Stomach (tissue), 9 donors: ENCODE measurements around the gene SPRY1. TPM values are rescaled to one million over a fixed set of nuclear protein-coding genes. Genes with fewer than 3 reads are reported as not detected.
A peak's percentile ranks its signal among the peaks of the same experiment; 100 is the strongest.

Source experiments
- DNase-seq, 2 donors: peaks; one replicate each; pipeline versions ENCODE4 v3.0.0 to v3.0.0-alpha.2; 2013 to 2019
- H3K27ac ChIP-seq, 5 donors: fragments of 200-600 bp in 4 of 5; sonication (generic) in 4 of 5; one replicate each; pipeline ENCODE4 v1.5.1; 2013 to 2019; ENCODE audit warnings: mild to moderate bottlenecking in 1 of 5, moderate library complexity in 1 of 5
- H3K27me3 ChIP-seq, 3 donors: fragments of 200-600 bp; sonication (generic); one replicate each; pipeline ENCODE4 v1.5.1; 2017 to 2019; ENCODE audit warnings: mixed run types in 1 of 3
- H3K36me3 ChIP-seq, 4 donors: fragments of 200-600 bp; sonication (generic); 1 replicate in 3 of 4; 2 replicates in 1 of 4; pipeline ENCODE4 v1.5.1; 2016 to 2019
- H3K4me1 ChIP-seq, 4 donors: fragments of 200-600 bp; sonication (generic); one replicate each; pipeline ENCODE4 v1.5.1; 2016 to 2019
- H3K4me3 ChIP-seq, 4 donors: fragments of 200-600 bp; sonication (generic) in 3 of 4; one replicate each; pipeline ENCODE4 v1.5.1; 2016 to 2019; ENCODE audit warnings: mild to moderate bottlenecking in 1 of 4
- H3K9me3 ChIP-seq, 4 donors: fragments of 200-600 bp; sonication (generic); one replicate each; pipeline ENCODE4 v1.5.1; 2016 to 2019
- CTCF ChIP-seq, 7 experiments: fragments of 450-650 bp in 4 of 7; fragments of 200-600 bp in 3 of 7; sonication (generic) in 3 of 7; IDR thresholded peaks; one replicate each; pipeline ENCODE4 v1.5.1; 2016 to 2019; ENCODE audit warnings: antibody characterized with exemption in 7 of 7, control low read depth in 2 of 7, mild to moderate bottlenecking in 1 of 7
- EP300 ChIP-seq: sonication (generic); formaldehyde crosslinking; IDR thresholded peaks from one replicate; pipeline ENCODE4 v1.6.1; 2017; ENCODE audit warnings: antibody characterized with exemption
- POLR2A ChIP-seq, 4 donors: fragments of 450-650 bp; IDR thresholded peaks; one replicate each; pipeline ENCODE4 v1.6.1; 2016; ENCODE audit warnings: antibody characterized with exemption in 4 of 4, control low read depth in 2 of 4, mild to moderate bottlenecking in 1 of 4, moderate library complexity in 1 of 4
- POLR2AphosphoS5 ChIP-seq, 3 donors: sonication (generic); formaldehyde crosslinking; IDR thresholded peaks; one replicate each; pipeline ENCODE4 v1.6.1; 2016; ENCODE audit warnings: antibody characterized with exemption in 3 of 3
- WGBS, 5 donors: extraction: QIAGEN DNeasy Blood & Tissue Kit in 3 of 5; methylation state at CpG; one replicate each; pipeline versions ENCODE4 v1.1.5 to v1.1.7; 2013 to 2018; 5-methylcytosine and 5-hydroxymethylcytosine counted together
- intact Hi-C: fragments of 100-400 bp; cut with DNase I; formaldehyde crosslinking; loops from one replicate; pipeline ENCODE4 v1.15.1; 2023; ENCODE audit warnings: low total_unique reads
- polyA plus RNA-seq, 3 donors: library from polyadenylated mRNA; stranded (reverse); fragments of 200-250 nt; gene quantifications; one replicate each; pipeline ENCODE4 v1.2.3, GENCODE V29; 2013
- total RNA-seq, 5 donors: library from RNA; depleted of rRNA; stranded (reverse); fragments of >200 nt; gene quantifications; one replicate each; pipeline versions ENCODE4 v1.1.0 to v1.2.3, GENCODE V29; 2014 to 2016
- donor health status: healthy with polysubstance abuse.
- donor health status: Bipolar disorder and iron deficiency.
- donor health status: healthy.

Gene SPRY1
- total and polyA plus RNA-seq, 8 donors = 15.7 to 85.2 (median 49.3) TPM

- Histone ChIP-seq H3K4me3 (no peak overlapping the region), H3K36me3 (no peaks in the 10 kb centered on the region), H3K9me3 (no peaks in the 10 kb centered on the region), H3K27me3 (no peaks in the 10 kb centered on the region), H3K4me1 (peaks cover 0 to 35% (median 14%) of the 10 kb centered on the region in 4 donors), H3K27ac (no peak overlapping the region)
- TF ChIP-seq EP300 (no peak), POLR2AphosphoS5 (IDR thresholded peaks at IDR 0.05) (peak in 1 of 3 donors; percentile 64), POLR2A (IDR thresholded peaks at IDR 0.05) (no peak), CTCF (IDR thresholded peaks at IDR 0.05) (no peak)
- WGBS, 5 donors = 37 to 64% (median 49%) methylated on average over 7 of the region's 7 CpGs
- intact Hi-C loops = no loop called here
- DNase-seq = peak in 1 of 2 donors; percentile 49
These were observed 47.0 kb upstream of the SPRY1 start for GRCh38 chr4:123349421-123350190.

DNA sequence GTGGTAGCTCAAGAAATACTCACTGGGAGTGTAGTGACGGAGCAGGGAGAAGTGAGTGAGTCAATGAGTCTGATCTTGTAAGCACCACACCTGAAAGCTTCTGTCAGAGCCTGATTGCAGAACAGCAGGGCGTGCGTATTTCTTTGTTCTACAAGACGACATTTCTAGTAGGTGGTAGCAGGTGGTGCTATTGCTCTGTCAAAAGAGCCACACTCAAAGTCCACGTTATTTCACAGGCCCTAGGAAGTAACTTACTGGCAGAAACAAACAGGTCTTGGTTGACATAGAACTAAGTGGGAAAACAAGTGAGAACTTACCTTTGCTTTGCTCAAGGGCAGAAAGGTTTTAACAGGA is 46.4 kb upstream of the SPRY1 start:
- DNase-seq = peak; percentile 54 to 92
- intact Hi-C loops = no loop called here
- H3K27me3 ChIP-seq = no peaks in the 10 kb centered on the region
- H3K4me3 ChIP-seq = no peak overlapping the region
- peaks cover 0 to 29% (median 11%) of the 10 kb centered on the region in 4 donors for H3K4me1 ChIP-seq
- H3K36me3 ChIP-seq = no peaks in the 10 kb centered on the region
- H3K27ac ChIP-seq = no peak overlapping the region
- 26 to 37% (median 33%) methylated on average over 5 of the region's 5 CpGs for WGBS, 5 donors
- no peaks in the 10 kb centered on the region for H3K9me3 ChIP-seq
- peak in 1 of 7 experiments; percentile 59 for TF ChIP-seq CTCF (IDR thresholded peaks at IDR 0.05)
- no peak for TF ChIP-seq EP300
- TF ChIP-seq POLR2AphosphoS5 (IDR thresholded peaks at IDR 0.05) = peak in 1 of 3 donors; percentile 53

GRCh38 chr4:123350726-123351125 is 45.9 kb upstream of the SPRY1 start:
- no peak for DNase-seq
- 90 to 98% (median 96%) methylated on average over 6 of the region's 6 CpGs for WGBS, 5 donors
- TF ChIP-seq POLR2AphosphoS5 (IDR thresholded peaks at IDR 0.05) (no peak), POLR2A (IDR thresholded peaks at IDR 0.05) (no peak), EP300 (no peak), CTCF (IDR thresholded peaks at IDR 0.05) (no peak)
- Histone ChIP-seq H3K9me3 (no peaks in the 10 kb centered on the region), H3K4me1 (peaks cover 0 to 23% (median 9%) of the 10 kb centered on the region in 4 donors), H3K27ac (no peak overlapping the region), H3K27me3 (no peaks in the 10 kb centered on the region), H3K36me3 (no peaks in the 10 kb centered on the region), H3K4me3 (no peak overlapping the region)
- intact Hi-C loops = no loop called here

DNA sequence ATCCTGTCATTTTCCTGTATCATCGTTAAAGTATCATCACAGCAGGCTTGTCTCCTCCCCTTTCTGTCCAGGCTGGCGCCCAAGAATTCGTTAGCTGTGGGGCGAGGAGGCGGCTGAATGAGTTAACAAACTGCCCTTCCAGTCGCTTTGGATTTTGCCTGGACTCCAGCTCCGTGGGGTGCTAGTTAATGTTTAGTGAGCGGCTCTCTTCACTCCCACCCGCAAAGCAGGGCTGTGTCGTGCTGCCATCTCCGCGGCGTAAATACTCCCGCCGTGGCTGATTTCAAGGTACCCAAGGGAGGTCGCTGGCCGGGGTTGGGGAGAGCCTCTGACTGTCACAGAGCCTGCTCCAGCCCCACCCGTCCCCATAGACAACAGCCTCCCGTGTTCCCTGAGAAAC is 44.9 kb upstream of the SPRY1 start:
- WGBS, 5 donors = 58 to 69% (median 61%) methylated on average over 16 to 19 of the region's 19 CpGs
- Histone ChIP-seq H3K27me3 (no peaks in the 10 kb centered on the region), H3K4me1 (peaks cover 0 to 18% (median 8%) of the 10 kb centered on the region in 4 donors), H3K4me3 (no peak overlapping the region), H3K27ac (peak overlapping the region in 4 of 5 donors; percentile 8 to 57 (median 33)), H3K9me3 (no peaks in the 10 kb centered on the region), H3K36me3 (no peaks in the 10 kb centered on the region)
- TF ChIP-seq CTCF (IDR thresholded peaks at IDR 0.05) = no peak
- TF ChIP-seq EP300 = no peak
- TF ChIP-seq POLR2A (IDR thresholded peaks at IDR 0.05) = no peak
- no peak for TF ChIP-seq POLR2AphosphoS5 (IDR thresholded peaks at IDR 0.05)
- DNase-seq = peak in 1 of 2 donors; percentile 65
- intact Hi-C loops = no loop called here
